LNCaP clone FGC (cell line): ENCODE results near the gene UROC1.
"Not testable (repeated sequence)": the region's sequence is repeated elsewhere in the genome, so short reads cannot be mapped to it uniquely, and the experiment has no call there.

ENCODE experiments used
- DNase-seq: peaks from one replicate; pipeline ENCODE4 v3.0.0-alpha.2; 2011; ENCODE audit warnings: low read depth
- H3K4me3 ChIP-seq: 2 replicates; pipeline ENCODE4 v1.5.1; 2011; ENCODE audit warnings: mild to moderate bottlenecking, low read depth, low read length, control low read depth
- TF ChIP-seq, protein P1 (sequence below): IDR thresholded peaks from 2 replicates; pipeline ENCODE4 v1.5.1; 2012; ENCODE audit warnings: mild to moderate bottlenecking; ENCODE audit not compliant: control insufficient read depth, insufficient read depth; ENCODE audit errors: extremely low read depth

The UROC1 gene

DNA sequence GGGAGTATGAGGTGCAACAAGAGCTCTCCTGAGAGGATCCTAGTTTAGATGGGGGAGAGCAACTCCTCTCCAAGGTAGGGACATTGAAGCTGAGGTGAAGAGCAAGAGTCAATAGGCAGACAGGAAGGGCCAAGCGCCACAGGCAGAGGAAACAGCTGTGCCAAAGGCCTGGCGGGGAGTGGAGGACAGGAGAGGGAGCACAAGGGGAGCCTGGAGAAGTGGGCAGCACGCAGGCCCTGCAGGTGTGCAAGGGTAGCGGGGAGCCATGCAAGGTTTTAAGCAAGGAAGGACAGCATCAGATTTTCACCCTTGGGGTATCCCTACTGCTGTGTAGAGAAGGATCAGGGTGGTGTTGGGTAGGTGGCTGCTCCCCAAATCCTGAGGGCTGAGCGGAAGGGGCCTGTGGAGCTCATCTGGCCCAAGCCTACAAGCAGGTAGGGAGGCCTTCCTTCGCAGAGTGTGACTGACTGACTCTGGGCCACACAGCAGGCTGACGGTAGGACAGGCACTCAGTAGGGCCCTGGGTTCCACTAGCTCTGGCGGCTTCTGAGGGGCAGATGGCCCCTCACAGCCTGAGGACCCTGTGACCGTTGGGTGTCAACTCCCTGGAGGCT lies 19.6 kb upstream of the UROC1 start:
- DNase-seq, result no peak
- TF ChIP-seq, protein P1, sequence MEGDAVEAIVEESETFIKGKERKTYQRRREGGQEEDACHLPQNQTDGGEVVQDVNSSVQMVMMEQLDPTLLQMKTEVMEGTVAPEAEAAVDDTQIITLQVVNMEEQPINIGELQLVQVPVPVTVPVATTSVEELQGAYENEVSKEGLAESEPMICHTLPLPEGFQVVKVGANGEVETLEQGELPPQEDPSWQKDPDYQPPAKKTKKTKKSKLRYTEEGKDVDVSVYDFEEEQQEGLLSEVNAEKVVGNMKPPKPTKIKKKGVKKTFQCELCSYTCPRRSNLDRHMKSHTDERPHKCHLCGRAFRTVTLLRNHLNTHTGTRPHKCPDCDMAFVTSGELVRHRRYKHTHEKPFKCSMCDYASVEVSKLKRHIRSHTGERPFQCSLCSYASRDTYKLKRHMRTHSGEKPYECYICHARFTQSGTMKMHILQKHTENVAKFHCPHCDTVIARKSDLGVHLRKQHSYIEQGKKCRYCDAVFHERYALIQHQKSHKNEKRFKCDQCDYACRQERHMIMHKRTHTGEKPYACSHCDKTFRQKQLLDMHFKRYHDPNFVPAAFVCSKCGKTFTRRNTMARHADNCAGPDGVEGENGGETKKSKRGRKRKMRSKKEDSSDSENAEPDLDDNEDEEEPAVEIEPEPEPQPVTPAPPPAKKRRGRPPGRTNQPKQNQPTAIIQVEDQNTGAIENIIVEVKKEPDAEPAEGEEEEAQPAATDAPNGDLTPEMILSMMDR, result no peak
- no peak overlapping the region for H3K4me3 ChIP-seq

GRCh38 chr3:126536126-126536525 lies 18.6 kb upstream of the UROC1 start:
- TF ChIP-seq, protein P1, result no peak

GRCh38 chr3:126535636-126536035 lies 18.1 kb upstream of the UROC1 start:
- H3K4me3 ChIP-seq, result no peak overlapping the region
- no peak for DNase-seq
- TF ChIP-seq, protein P1, result no peak

More at GRCh38 chr3:126536126-126536525, 18.6 kb upstream of the UROC1 start:
- H3K4me3 ChIP-seq, result no peak overlapping the region
- DNase-seq, result no peak

DNA sequence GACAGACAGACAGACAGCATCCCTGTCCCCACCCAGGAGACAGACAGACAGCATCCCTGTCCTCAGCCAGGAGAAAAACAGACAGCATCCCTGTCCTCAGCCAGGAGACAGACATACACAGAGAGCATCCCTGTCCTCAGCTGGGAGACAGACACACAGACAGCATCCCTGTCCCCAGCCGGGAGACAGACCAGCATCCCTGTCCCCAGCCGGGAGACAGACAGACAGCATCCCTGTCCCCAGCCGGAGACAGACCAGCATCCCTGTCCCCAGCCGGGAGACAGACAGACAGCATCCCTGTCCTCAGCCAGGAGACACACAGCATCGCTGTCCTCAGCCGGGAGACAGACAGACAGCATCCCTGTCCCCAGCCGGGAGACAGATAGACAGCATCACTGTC lies 17.1 kb upstream of the UROC1 start:
- DNase-seq, H3K4me3 ChIP-seq: not testable (repeated sequence)

GRCh38 chr3:126533506-126533905 lies 15.9 kb upstream of the UROC1 start:
- H3K4me3 ChIP-seq, result no peak overlapping the region
- TF ChIP-seq, protein P1, result no peak
- no peak for DNase-seq

DNA sequence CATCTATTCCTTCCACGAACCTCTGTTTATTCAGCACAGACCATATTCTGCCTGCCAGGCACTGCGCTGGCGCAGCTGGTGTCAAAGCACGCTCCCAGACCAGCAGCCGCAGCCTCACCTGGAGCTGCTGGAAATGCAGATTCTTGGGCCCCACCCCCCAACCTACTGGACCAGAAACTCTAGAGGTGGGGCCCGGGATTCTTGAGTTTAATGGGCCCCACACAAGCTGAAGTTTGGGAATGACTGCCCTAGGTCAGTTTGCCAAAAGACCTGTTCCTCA lies 13.4 kb upstream of the UROC1 start:
- no peak for DNase-seq
- TF ChIP-seq, protein P1, result no peak

DNA sequence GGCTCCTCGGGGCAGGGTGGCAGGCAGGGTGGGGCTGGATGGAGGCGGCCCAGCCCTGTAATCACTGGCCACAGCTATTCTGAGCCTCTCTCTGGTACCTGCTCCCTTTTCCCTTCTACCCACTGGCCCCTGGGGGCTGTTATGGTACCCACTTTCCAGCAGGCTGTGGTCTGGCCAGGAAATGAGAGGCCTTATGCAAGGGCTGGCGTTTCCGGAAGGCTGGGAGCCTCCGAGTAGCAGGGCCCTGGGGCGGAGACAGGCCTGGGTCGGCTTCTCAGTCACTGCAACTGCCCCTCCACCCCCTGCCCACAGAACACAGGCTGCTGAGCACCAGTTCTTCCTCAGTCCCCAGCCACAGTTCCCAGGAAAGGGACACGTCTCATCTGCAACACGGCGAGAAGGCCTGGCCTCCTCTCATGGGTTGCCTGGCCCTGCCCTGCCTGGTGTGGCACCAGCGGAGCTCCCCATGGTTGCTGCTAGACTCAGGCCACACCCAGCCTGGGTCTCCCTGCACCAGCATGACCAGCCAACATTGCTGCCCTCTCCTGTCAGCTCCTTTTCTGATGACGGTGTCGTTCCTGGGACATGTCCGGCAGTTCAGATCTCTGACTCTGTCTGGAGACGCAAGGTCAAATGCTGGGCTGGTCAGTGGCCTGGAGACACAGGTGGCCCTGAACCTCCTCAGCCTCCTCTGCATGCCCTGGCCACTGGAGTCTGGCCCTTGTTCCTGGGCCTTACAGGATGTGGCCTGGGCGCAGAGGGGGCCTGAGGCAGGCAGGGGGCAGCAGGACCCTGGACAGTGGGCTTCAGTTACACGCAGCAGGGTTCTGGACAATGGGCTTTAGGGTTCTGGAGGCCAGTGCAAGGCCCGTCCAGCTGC lies 12.8 kb upstream of the UROC1 start:
- H3K4me3 ChIP-seq, result no peak overlapping the region
- TF ChIP-seq, protein P1, result no peak
- no peak for DNase-seq

More for the DNA sequence above, 13.4 kb upstream of the UROC1 start:
- no peak overlapping the region for H3K4me3 ChIP-seq
